Right kidney (tissue), 1 donor: Measurements from ENCODE around the gene IL37.

ENCODE experiments used
- DNase-seq: peaks from one replicate; pipeline ENCODE4 v3.0.0-alpha.2; 2016

The IL37 gene

DNA sequence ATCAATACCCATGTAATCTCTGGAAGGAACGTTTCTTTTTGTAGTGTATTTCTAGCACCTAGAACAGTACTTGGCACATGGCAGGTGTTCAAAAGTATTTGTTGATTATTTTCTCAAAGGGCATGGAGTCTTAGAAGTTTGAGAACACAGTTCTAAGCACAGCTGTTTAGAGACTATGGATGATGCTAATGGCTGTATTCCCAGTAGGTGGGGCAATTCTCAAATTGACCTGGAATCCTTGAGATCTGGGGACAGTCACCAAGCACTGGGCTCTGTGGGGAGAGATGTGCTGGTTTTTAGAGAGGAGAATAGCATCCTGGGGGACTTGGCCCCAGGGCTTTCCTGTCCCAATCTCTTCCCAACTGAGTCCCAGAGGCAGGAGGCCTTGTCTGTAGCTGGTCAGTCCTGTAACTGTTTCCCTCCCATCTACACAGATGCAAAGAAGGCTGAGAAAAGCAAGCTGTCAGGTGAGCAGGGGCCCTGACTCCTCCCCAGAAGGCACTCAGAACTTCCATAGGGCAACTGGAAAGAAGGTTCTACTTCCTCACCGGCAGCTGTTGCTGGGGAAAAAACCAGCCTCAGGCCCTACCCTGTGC is 49.4 kb downstream of the IL37 start:
- no peak for DNase-seq

DNA sequence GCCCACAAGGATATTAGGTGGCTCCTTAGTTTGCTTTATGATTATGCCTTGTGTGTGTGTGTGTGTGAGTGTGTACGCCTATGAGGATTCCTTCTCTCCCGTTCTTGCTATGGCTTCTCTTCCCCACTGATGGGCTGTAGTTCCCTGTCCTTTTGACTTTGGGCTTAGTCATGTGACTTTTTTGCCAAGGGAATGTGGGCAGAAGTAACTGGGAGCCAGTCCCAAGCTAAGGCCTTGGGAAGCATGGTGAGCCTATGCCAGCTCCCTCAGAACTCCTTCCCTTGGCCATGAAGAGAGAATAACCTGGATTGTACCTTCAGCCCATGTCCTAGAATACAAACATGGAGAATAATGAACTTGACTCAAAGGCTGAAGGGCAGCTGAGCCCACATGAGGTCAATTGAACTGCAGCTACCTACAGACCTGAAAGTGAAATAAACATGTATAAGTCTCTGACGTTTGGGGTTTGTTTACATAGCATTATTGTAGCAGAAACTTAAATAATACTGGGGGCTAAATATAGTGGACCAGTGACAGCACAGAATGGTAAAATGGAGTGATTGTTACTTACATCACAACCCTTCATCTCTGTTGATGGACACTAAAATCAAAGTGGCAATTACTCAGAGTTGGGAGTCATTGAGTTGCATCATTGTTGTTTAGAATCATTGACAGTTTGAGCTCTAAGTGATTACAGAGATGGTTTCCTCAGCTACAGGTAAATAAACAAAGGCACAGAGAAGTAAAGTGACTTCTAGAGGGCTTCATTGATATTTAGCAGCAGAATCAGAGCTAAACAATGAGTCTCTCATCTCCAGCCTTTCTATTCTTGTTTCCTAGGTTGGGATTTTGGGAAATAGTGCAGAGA is 51.6 kb downstream of the IL37 start:
- DNase-seq, result no peak

DNA sequence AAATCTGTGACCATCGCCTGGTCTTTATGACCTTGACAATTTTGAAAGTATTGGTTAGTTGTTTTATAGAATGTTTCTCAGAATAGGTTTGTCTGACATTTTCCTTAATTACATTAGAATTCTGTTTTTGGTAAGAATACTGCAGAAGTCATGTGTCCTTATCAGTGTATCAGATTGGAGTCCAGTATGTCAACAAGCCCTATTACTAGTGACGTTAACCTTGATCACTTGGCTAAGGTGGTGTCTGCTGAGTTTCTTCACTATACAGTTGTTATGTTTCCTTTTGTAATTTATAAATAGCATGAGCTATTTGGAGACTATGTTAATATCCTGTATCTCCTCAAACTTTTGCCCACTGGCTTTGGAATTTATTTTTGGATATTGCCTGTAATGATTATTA is 56.1 kb downstream of the IL37 start:
- no peak for DNase-seq
